Transverse colon (tissue), 4 donors: Measurements from ENCODE around the gene PGRMC2. TPM values are rescaled to one million over a fixed set of nuclear protein-coding genes. Genes with fewer than 3 reads are reported as not detected.

ENCODE experiments used
- DNase-seq: peaks from one replicate; pipeline ENCODE4 v3.0.0-alpha.2; 2019
- H3K27ac ChIP-seq, 4 donors: fragments of 200-600 bp; sonication (generic); 2 replicates each; pipeline ENCODE4 v1.5.1; 2016 to 2018; ENCODE audit warnings: inconsistent platforms in 4 of 4
- H3K27me3 ChIP-seq: fragments of 200-600 bp; sonication (generic); 2 replicates; pipeline ENCODE4 v1.5.1; 2017; ENCODE audit warnings: inconsistent platforms
- H3K36me3 ChIP-seq, 4 donors: fragments of 200-600 bp; sonication (generic); 2 replicates each; pipeline ENCODE4 v1.5.1; 2017 to 2019; ENCODE audit warnings: inconsistent platforms in 4 of 4
- H3K4me1 ChIP-seq, 4 donors: fragments of 200-600 bp; sonication (generic); 2 replicates each; pipeline ENCODE4 v1.5.1; 2017 to 2020; ENCODE audit warnings: inconsistent platforms in 4 of 4
- H3K4me3 ChIP-seq, 4 donors: fragments of 200-600 bp; sonication (generic); 1 replicate in 1 of 4; 2 replicates in 3 of 4; pipeline versions ENCODE4 v1.5.1 to v1.6.1; 2017 to 2019; ENCODE audit warnings: inconsistent platforms in 4 of 4
- H3K9me3 ChIP-seq, 2 donors: fragments of 200-600 bp; sonication (generic); 2 replicates each; pipeline ENCODE4 v1.5.1; 2017 to 2019; ENCODE audit warnings: inconsistent platforms in 2 of 2
- CTCF ChIP-seq, 5 experiments: fragments of 200-600 bp in 3 of 5; fragments of 450-650 bp in 2 of 5; sonication (generic) in 3 of 5; IDR thresholded peaks; 1 replicate in 2 of 5; 2 replicates in 3 of 5; pipeline ENCODE4 v1.5.1; 2016 to 2017; ENCODE audit warnings: antibody characterized with exemption in 5 of 5, inconsistent platforms in 3 of 5, mild to moderate bottlenecking in 2 of 5, moderate library complexity in 1 of 5
- EP300 ChIP-seq: sonication (generic); formaldehyde crosslinking; IDR thresholded peaks from one replicate; pipeline ENCODE4 v1.6.1; 2017; ENCODE audit warnings: antibody characterized with exemption, low read depth
- POLR2A ChIP-seq: fragments of 450-650 bp; IDR thresholded peaks from one replicate; pipeline ENCODE4 v1.6.1; 2016; ENCODE audit warnings: antibody characterized with exemption, mild to moderate bottlenecking, moderate library complexity
- POLR2AphosphoS5 ChIP-seq, 3 donors: sonication (generic); formaldehyde crosslinking; IDR thresholded peaks; one replicate each; pipeline ENCODE4 v1.6.1; 2016; ENCODE audit warnings: antibody characterized with exemption in 3 of 3
- WGBS, 2 donors: methylation state at CpG; one replicate each; pipeline ENCODE4 v1.1.5; 2018; ENCODE audit warnings: low coverage in 1 of 2; 5-methylcytosine and 5-hydroxymethylcytosine counted together
- in situ Hi-C, 4 donors: fragments of 200-750 bp; cut with MboI; loops; one replicate each; pipeline versions ENCODE4 v1.15.0 to v1.15.1; 2017; ENCODE audit warnings: low sequenced_read_pairs in 3 of 4, low pct_ligation_motif_present in 1 of 4, low pct_unique_long_range_greater_than_20kb in 1 of 4
- intact Hi-C: fragments of 100-400 bp; cut with DNase I; formaldehyde crosslinking; loops from one replicate; pipeline ENCODE4 v1.15.1; 2023; ENCODE audit warnings: low total_unique reads
- total RNA-seq, 4 donors: library from RNA; depleted of rRNA; stranded (reverse); fragments of >200 nt; gene quantifications; one replicate each; pipeline ENCODE4 v1.1.0, GENCODE V29; 2016

PGRMC2 gene
- 10 to 100 TPM; 19.9 to 49.1 (median 31.4) TPM for total RNA-seq

GRCh38 chr4:128287141-128287870, at the start of gene PGRMC2:
Gene PGRMC2 (minus strand): TSS chr4:128287813. CDS start chr4:128287790, 23 bp downstream.
- 0 to 1% methylated on average over 4 to 28 of the region's 67 CpGs for WGBS, 2 donors
- intact Hi-C loops, result loop anchor here (10.0 kb wide), 1 partner anchor 267 kb away; no protein-coding TSS in a partner anchor
- TF ChIP-seq POLR2A (peak; percentile 73), EP300 (no peak), POLR2AphosphoS5 (IDR thresholded peaks at IDR 0.05) (peak; percentile 87 to 90 (median 88))
- in situ Hi-C loops, result loop anchor here in 2 of 4 donors (25.0 kb wide), 2 partner anchors 275 to 525 kb away; partner anchors contain the start of gene JADE1 (in 1 of the 2)
- Histone ChIP-seq H3K27ac (peak within 1 kb of the TSS; percentile 90 to 96 (median 92)), H3K4me3 (peak within 1 kb of the TSS; percentile 67 to 98 (median 78)), H3K36me3 (no peaks in the 10 kb centered on the region), H3K9me3 (no peaks in the 10 kb centered on the region), H3K27me3 (no peaks in the 10 kb centered on the region), H3K4me1 (peaks cover 6 to 48% (median 17%) of the 10 kb centered on the region in 4 donors)
- peak; percentile 53 for DNase-seq

GRCh38 chr4:128335541-128335940, 47.9 kb upstream of the PGRMC2 start:
- TF ChIP-seq POLR2A (no peak), CTCF (IDR thresholded peaks at IDR 0.05) (no peak), EP300 (no peak), POLR2AphosphoS5 (IDR thresholded peaks at IDR 0.05) (no peak)
- in situ Hi-C loops, result no loop called here
- DNase-seq, result no peak
- WGBS, 2 donors, result 90 to 100% methylated on average over 3 of the region's 3 CpGs
- intact Hi-C loops, result no loop called here
- H3K36me3 ChIP-seq, result no peaks in the 10 kb centered on the region
- H3K27ac ChIP-seq, result no peak overlapping the region
- no peaks in the 10 kb centered on the region for H3K27me3 ChIP-seq
- H3K4me3 ChIP-seq, result no peak overlapping the region
- H3K9me3 ChIP-seq, result no peaks in the 10 kb centered on the region
- no peaks in the 10 kb centered on the region for H3K4me1 ChIP-seq

GRCh38 chr4:128334256-128334655, 46.6 kb upstream of the PGRMC2 start:
- H3K27me3 ChIP-seq, result no peaks in the 10 kb centered on the region
- no peaks in the 10 kb centered on the region for H3K9me3 ChIP-seq
- no peaks in the 10 kb centered on the region for H3K4me1 ChIP-seq
- in situ Hi-C loops (no loop called here), intact Hi-C loops (no loop called here)
- 83 to 85% methylated on average over 2 of the region's 2 CpGs for WGBS, 2 donors
- no peak overlapping the region for H3K27ac ChIP-seq
- no peak overlapping the region for H3K4me3 ChIP-seq
- no peaks in the 10 kb centered on the region for H3K36me3 ChIP-seq
- TF ChIP-seq POLR2AphosphoS5 (IDR thresholded peaks at IDR 0.05) (no peak), POLR2A (no peak), EP300 (no peak), CTCF (IDR thresholded peaks at IDR 0.05) (no peak)
- DNase-seq, result no peak

GRCh38 chr4:128333309-128334018, 45.9 kb upstream of the PGRMC2 start:
- Histone ChIP-seq H3K9me3 (no peaks in the 10 kb centered on the region), H3K27ac (no peak overlapping the region), H3K4me1 (no peaks in the 10 kb centered on the region), H3K36me3 (no peaks in the 10 kb centered on the region), H3K27me3 (no peaks in the 10 kb centered on the region), H3K4me3 (no peak overlapping the region)
- DNase-seq, result no peak
- in situ Hi-C loops (no loop called here), intact Hi-C loops (no loop called here)
- TF ChIP-seq CTCF (IDR thresholded peaks at IDR 0.05), result no peak
- no peak for TF ChIP-seq POLR2A
- no peak for TF ChIP-seq POLR2AphosphoS5 (IDR thresholded peaks at IDR 0.05)
- TF ChIP-seq EP300, result no peak
- 83 to 93% methylated on average over 6 of the region's 6 CpGs for WGBS, 2 donors
